Measurements from ENCODE around the gene ENDOU. TPM values are rescaled to one million over a fixed set of nuclear protein-coding genes. Genes with fewer than 3 reads are reported as not detected.

ENDOU gene
- total RNA-seq, 1 experiment from 2014 or later = not detected

DNA sequence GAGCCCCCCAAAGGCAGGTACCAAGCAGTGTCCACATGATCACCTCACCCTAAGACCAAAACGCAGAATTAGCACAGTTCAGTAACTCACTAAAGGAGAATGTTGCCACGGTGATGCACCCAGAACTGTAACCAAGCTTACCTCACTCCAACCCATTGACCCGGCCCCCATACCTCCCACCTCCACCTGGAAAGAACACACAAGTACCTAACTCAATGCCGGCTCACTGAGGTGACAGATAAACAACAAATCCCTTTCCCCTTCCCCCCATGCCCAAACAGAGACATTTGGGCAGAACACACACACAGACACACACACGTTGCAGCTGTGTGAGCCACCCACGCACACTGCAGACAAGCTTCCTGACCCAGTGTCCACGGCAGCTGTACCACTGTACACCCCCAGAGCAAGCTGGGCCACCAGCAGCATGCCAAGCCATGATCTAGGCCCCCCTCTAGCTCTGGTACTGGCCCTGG lies 32.1 kb upstream of the ENDOU start (continued):
- TF ChIP-seq POLR2AphosphoS5 (IDR thresholded peaks at IDR 0.05; ENCODE audit: low read depth, low read length) = no peak
- TF ChIP-seq, protein P1, sequence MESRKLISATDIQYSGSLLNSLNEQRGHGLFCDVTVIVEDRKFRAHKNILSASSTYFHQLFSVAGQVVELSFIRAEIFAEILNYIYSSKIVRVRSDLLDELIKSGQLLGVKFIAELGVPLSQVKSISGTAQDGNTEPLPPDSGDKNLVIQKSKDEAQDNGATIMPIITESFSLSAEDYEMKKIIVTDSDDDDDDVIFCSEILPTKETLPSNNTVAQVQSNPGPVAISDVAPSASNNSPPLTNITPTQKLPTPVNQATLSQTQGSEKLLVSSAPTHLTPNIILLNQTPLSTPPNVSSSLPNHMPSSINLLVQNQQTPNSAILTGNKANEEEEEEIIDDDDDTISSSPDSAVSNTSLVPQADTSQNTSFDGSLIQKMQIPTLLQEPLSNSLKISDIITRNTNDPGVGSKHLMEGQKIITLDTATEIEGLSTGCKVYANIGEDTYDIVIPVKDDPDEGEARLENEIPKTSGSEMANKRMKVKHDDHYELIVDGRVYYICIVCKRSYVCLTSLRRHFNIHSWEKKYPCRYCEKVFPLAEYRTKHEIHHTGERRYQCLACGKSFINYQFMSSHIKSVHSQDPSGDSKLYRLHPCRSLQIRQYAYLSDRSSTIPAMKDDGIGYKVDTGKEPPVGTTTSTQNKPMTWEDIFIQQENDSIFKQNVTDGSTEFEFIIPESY (IDR thresholded peaks at IDR 0.05; ENCODE audit: extremely low read depth, insufficient replicate concordance, low read length) = no peak
- TF ChIP-seq, protein P2, sequence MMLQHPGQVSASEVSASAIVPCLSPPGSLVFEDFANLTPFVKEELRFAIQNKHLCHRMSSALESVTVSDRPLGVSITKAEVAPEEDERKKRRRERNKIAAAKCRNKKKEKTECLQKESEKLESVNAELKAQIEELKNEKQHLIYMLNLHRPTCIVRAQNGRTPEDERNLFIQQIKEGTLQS (IDR thresholded peaks at IDR 0.05) = no peak
- TF ChIP-seq POLR2A (IDR thresholded peaks at IDR 0.05; ENCODE audit: borderline replicate concordance, extremely low read depth, insufficient read depth, insufficient read length) = no peak
- TF ChIP-seq SRF (IDR thresholded peaks at IDR 0.05; ENCODE audit: low read depth) = no peak
- TF ChIP-seq YY1 (IDR thresholded peaks at IDR 0.05; ENCODE audit: extremely low read depth, insufficient replicate concordance, low read depth, low read length) = no peak
- no peak for TF ChIP-seq RAD21 (IDR thresholded peaks at IDR 0.05; ENCODE audit: low read depth)
- TF ChIP-seq ZFX (IDR thresholded peaks at IDR 0.05) = no peak
- no peak for TF ChIP-seq EZH2phosphoT487 (IDR thresholded peaks at IDR 0.05; ENCODE audit: borderline replicate concordance)
- TF ChIP-seq SP1 (IDR thresholded peaks at IDR 0.05; ENCODE audit: low read depth) = no peak

DNA sequence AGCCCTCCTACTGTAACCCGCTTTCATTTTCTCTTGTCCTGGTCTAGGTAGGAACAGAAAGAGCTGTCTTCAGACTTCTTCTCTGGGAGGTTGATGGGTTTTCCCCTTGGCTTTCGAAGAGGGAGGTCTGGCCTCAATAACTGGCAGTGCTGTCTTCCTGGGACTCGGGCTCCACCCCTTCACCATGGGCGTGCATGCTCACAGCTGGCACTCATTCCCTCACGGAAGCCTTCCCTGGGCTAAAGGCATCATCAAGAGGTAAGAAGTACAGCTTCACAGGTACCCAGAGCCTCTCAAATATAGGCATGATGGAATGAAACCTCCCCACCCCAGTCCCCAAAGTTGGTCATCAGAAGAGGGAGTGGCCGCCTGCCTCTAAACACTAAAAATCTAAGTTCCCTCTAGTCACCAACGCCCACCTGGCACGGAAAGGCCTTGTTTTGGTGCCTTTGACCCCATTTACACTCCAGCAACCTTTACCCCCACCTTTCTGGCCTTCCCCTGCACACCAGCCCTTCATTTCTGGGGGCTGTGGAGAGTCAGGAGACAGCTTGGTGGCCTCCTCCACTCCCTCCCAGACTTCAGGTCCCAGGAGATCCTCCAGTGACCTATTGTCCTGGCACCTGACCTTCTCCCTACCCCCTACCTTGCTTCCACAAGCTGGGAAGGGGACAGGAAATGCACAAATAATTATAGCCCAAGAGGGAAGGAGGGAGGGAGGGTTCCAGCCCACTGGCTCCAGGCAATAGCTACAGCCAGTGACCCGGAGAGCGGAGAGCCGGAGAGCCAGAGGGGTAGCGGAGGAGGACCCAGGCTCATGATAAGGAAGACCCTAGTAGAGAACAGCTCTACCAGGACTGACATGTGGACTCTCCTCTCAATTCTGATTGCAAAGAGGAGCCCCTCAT lies 30.6 kb upstream of the ENDOU start:
- no peaks in the 10 kb centered on the region for H3K79me2 ChIP-seq (ENCODE audit: insufficient read depth, low read length)
- ChIA-PET CTCF (interaction anchor here (0.6 to 9.1 kb wide), 4 partner anchors 11 to 66 kb away, joined by 3 to 75 read pairs (median 14); no protein-coding TSS in a partner anchor), RAD21 (ENCODE audit: low non-redundant PET in 1 of 2, low total read pairs in 2 of 2, uncharacterized antibody in 2 of 2, unreplicated experiment in 2 of 2) (interaction anchor here in 1 of 2 experiments (1.2 kb wide), 1 partner anchor 82 kb away, joined by 4 read pairs; no protein-coding TSS in a partner anchor), POLR2A (no interaction called here)
- H3K27me3 ChIP-seq (ENCODE audit: insufficient read depth, low read length) = no peaks in the 10 kb centered on the region
- H3K9me2 ChIP-seq (ENCODE audit: insufficient read depth) = no peaks in the 10 kb centered on the region
- no peak overlapping the region for H3K27ac ChIP-seq (ENCODE audit: low read depth, low read length)
- H3K4me3 ChIP-seq (replicated peaks in 1 of 2; ENCODE audit: low read depth in 1 of 2, low read length in 2 of 2) = no peak overlapping the region
- intact Hi-C loops (cut with micrococcal nuclease) = no loop called here
- no peaks in the 10 kb centered on the region for H3K36me3 ChIP-seq (ENCODE audit: control insufficient read depth in 1 of 2, insufficient read depth in 2 of 2, low read length in 2 of 2)
- ATAC-seq (no peak), DNase-seq (ENCODE audit: low read depth, low spot score) (no peak)
- H4K20me1 ChIP-seq (ENCODE audit: insufficient read depth) = no peaks in the 10 kb centered on the region
- H3K4me1 ChIP-seq (ENCODE audit: control insufficient read depth in 1 of 2, insufficient read depth in 2 of 2, low read length in 2 of 2) = peaks cover 43 to 63% of the 10 kb centered on the region in 2 experiments
- no TSS peak for BruUV-seq (replicated peaks)
- H3K9ac ChIP-seq (ENCODE audit: low read length) = no peak overlapping the region
- TF ChIP-seq, protein P2 (IDR thresholded peaks at IDR 0.05) = no peak
- TF ChIP-seq, protein P3, sequence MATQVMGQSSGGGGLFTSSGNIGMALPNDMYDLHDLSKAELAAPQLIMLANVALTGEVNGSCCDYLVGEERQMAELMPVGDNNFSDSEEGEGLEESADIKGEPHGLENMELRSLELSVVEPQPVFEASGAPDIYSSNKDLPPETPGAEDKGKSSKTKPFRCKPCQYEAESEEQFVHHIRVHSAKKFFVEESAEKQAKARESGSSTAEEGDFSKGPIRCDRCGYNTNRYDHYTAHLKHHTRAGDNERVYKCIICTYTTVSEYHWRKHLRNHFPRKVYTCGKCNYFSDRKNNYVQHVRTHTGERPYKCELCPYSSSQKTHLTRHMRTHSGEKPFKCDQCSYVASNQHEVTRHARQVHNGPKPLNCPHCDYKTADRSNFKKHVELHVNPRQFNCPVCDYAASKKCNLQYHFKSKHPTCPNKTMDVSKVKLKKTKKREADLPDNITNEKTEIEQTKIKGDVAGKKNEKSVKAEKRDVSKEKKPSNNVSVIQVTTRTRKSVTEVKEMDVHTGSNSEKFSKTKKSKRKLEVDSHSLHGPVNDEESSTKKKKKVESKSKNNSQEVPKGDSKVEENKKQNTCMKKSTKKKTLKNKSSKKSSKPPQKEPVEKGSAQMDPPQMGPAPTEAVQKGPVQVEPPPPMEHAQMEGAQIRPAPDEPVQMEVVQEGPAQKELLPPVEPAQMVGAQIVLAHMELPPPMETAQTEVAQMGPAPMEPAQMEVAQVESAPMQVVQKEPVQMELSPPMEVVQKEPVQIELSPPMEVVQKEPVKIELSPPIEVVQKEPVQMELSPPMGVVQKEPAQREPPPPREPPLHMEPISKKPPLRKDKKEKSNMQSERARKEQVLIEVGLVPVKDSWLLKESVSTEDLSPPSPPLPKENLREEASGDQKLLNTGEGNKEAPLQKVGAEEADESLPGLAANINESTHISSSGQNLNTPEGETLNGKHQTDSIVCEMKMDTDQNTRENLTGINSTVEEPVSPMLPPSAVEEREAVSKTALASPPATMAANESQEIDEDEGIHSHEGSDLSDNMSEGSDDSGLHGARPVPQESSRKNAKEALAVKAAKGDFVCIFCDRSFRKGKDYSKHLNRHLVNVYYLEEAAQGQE (IDR thresholded peaks at IDR 0.05; ENCODE audit: low read depth) = no peak
- TF ChIP-seq CBX3 (IDR thresholded peaks at IDR 0.05; ENCODE audit: low read depth) (no peak), SP1 (IDR thresholded peaks at IDR 0.05; ENCODE audit: low read depth) (no peak), FOSL1 (IDR thresholded peaks at IDR 0.05; ENCODE audit: low read depth) (no peak), YY1 (IDR thresholded peaks at IDR 0.05; ENCODE audit: extremely low read depth, insufficient replicate concordance, low read depth, low read length) (no peak), JUND (IDR thresholded peaks at IDR 0.05) (no peak), ELF1 (IDR thresholded peaks at IDR 0.05; ENCODE audit: borderline replicate concordance, low read depth) (no peak), ZNF274 (IDR thresholded peaks at IDR 0.05; ENCODE audit: low read depth, low read length) (no peak), RAD21 (IDR thresholded peaks at IDR 0.05; ENCODE audit: low read depth) (no peak)
- TF ChIP-seq, protein P4, sequence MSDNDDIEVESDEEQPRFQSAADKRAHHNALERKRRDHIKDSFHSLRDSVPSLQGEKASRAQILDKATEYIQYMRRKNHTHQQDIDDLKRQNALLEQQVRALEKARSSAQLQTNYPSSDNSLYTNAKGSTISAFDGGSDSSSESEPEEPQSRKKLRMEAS (IDR thresholded peaks at IDR 0.05) = no peak
- no peaks in the 10 kb centered on the region for H3K9me3 ChIP-seq (ENCODE audit: control insufficient read depth in 1 of 2, insufficient read depth in 1 of 2, low read depth in 1 of 2, low read length in 2 of 2)
- no peak overlapping the region for H2AFZ ChIP-seq (ENCODE audit: low read depth, low read length, poor library complexity, severe bottlenecking)
- no peak overlapping the region for H3K4me2 ChIP-seq (ENCODE audit: low read length)
